Activated CD4-positive, alpha-beta T cell treated with anti-CD3 and anti-CD28 coated beads, Interleukin-2, amount 10 ng/mL, durations not matched to agents 24 days and 14 days (primary cell): Measurements from ENCODE around the gene NPIPB8. TPM values are rescaled to one million over a fixed set of nuclear protein-coding genes. Genes with fewer than 3 reads are reported as not detected.
"Not testable (repeated sequence)": the region's sequence is repeated elsewhere in the genome, so short reads cannot be mapped to it uniquely, and the experiment has no call there.

Source experiments
- DNase-seq: peaks from one replicate; pipeline ENCODE4 v3.0.0; 2022
- H3K27ac Mint-ChIP-seq: one replicate; pipeline ENCODE4 v1.8.0; 2022; ENCODE audit warnings: mild to moderate bottlenecking, mixed read lengths
- H3K27me3 Mint-ChIP-seq: one replicate; pipeline ENCODE4 v1.8.0; 2022; ENCODE audit warnings: mixed read lengths
- H3K36me3 Mint-ChIP-seq: one replicate; pipeline ENCODE4 v1.8.0; 2022; ENCODE audit warnings: low read depth, mild to moderate bottlenecking, mixed read lengths
- H3K4me1 Mint-ChIP-seq: one replicate; pipeline ENCODE4 v1.8.0; 2021; ENCODE audit warnings: mixed read lengths
- H3K4me3 Mint-ChIP-seq: one replicate; pipeline ENCODE4 v1.8.0; 2022; ENCODE audit warnings: mild to moderate bottlenecking, moderate library complexity, mixed read lengths
- H3K9me3 Mint-ChIP-seq: one replicate; pipeline ENCODE4 v1.8.0; 2021; ENCODE audit warnings: mixed read lengths
- intact Hi-C: fragments of 100-400 bp; cut with micrococcal nuclease; formaldehyde crosslinking; loops from one replicate; pipeline ENCODE4 v1.15.1; 2023
- total RNA-seq: library from RNA; stranded (reverse); gene quantifications from 2 replicates; pipeline ENCODE4 v1.2.3, GENCODE V29; 2022

Gene NPIPB8
- 1.3 and 2.4 TPM in 2 replicates for total RNA-seq

- H3K4me3 Mint-ChIP-seq, H3K27me3 Mint-ChIP-seq, DNase-seq, H3K27ac Mint-ChIP-seq, H3K36me3 Mint-ChIP-seq, H3K9me3 Mint-ChIP-seq, intact Hi-C loops, H3K4me1 Mint-ChIP-seq: not testable (repeated sequence)
Measured at GRCh38 chr16:28637765-28638164, at the start of gene NPIPB8. NPIPB8 (plus strand) TSS chr16:28638065; CDS start chr16:28638361, 296 bp downstream.

GRCh38 chr16:28589069-28589468, 48.8 kb upstream of the NPIPB8 start:
- Mint-ChIP-seq H3K4me1 (no peaks in the 10 kb centered on the region), H3K27me3 (no peaks in the 10 kb centered on the region), H3K4me3 (no peak overlapping the region), H3K9me3 (no peaks in the 10 kb centered on the region), H3K27ac (no peak overlapping the region), H3K36me3 (peaks cover 28% of the 10 kb centered on the region)
- DNase-seq: no peak
- intact Hi-C loops: no loop called here

GRCh38 chr16:28589930-28590329, 47.9 kb upstream of the NPIPB8 start:
- Mint-ChIP-seq H3K9me3 (no peaks in the 10 kb centered on the region), H3K36me3 (peaks cover 24% of the 10 kb centered on the region), H3K4me1 (no peaks in the 10 kb centered on the region), H3K27me3 (no peaks in the 10 kb centered on the region), H3K4me3 (no peak overlapping the region), H3K27ac (no peak overlapping the region)
- no peak for DNase-seq
- intact Hi-C loops: no loop called here

GRCh38 chr16:28590384-28591340, 47.2 kb upstream of the NPIPB8 start:
- DNase-seq: no peak
- Mint-ChIP-seq H3K36me3 (peaks cover 21% of the 10 kb centered on the region), H3K27me3 (no peaks in the 10 kb centered on the region), H3K27ac (no peak overlapping the region), H3K4me1 (no peaks in the 10 kb centered on the region), H3K4me3 (no peak overlapping the region), H3K9me3 (no peaks in the 10 kb centered on the region)
- intact Hi-C loops: no loop called here

GRCh38 chr16:28591355-28591754, 46.5 kb upstream of the NPIPB8 start:
- no peak for DNase-seq
- H3K9me3 Mint-ChIP-seq: no peaks in the 10 kb centered on the region
- no peak overlapping the region for H3K27ac Mint-ChIP-seq
- H3K4me1 Mint-ChIP-seq: no peaks in the 10 kb centered on the region
- H3K27me3 Mint-ChIP-seq: no peaks in the 10 kb centered on the region
- intact Hi-C loops: no loop called here
- peaks cover 21% of the 10 kb centered on the region for H3K36me3 Mint-ChIP-seq
- H3K4me3 Mint-ChIP-seq: no peak overlapping the region

GRCh38 chr16:28592511-28592910, 45.4 kb upstream of the NPIPB8 start:
- H3K4me1 Mint-ChIP-seq: no peaks in the 10 kb centered on the region

GRCh38 chr16:28592979-28593553, 44.8 kb upstream of the NPIPB8 start:
- Mint-ChIP-seq H3K36me3 (peaks cover 14% of the 10 kb centered on the region), H3K9me3 (no peaks in the 10 kb centered on the region), H3K27me3 (no peaks in the 10 kb centered on the region), H3K27ac (no peak overlapping the region), H3K4me1 (no peaks in the 10 kb centered on the region), H3K4me3 (no peak overlapping the region)
- no peak for DNase-seq
- intact Hi-C loops: no loop called here

More at GRCh38 chr16:28592511-28592910, 45.4 kb upstream of the NPIPB8 start:
- no peak for DNase-seq
- no peaks in the 10 kb centered on the region for H3K9me3 Mint-ChIP-seq
- peaks cover 14% of the 10 kb centered on the region for H3K36me3 Mint-ChIP-seq
- H3K27ac Mint-ChIP-seq: no peak overlapping the region
- H3K27me3 Mint-ChIP-seq: no peaks in the 10 kb centered on the region
- H3K4me3 Mint-ChIP-seq: no peak overlapping the region
- intact Hi-C loops: no loop called here

GRCh38 chr16:28595451-28595850, 42.4 kb upstream of the NPIPB8 start:
- H3K9me3 Mint-ChIP-seq, H3K36me3 Mint-ChIP-seq, H3K4me1 Mint-ChIP-seq, H3K27me3 Mint-ChIP-seq, H3K4me3 Mint-ChIP-seq, intact Hi-C loops, DNase-seq, H3K27ac Mint-ChIP-seq: not testable (repeated sequence)

GRCh38 chr16:28596115-28596630, 41.7 kb upstream of the NPIPB8 start:
- H3K4me3 Mint-ChIP-seq: no peak overlapping the region
- H3K4me1 Mint-ChIP-seq: no peaks in the 10 kb centered on the region

GRCh38 chr16:28596840-28597691, 40.8 kb upstream of the NPIPB8 start, which contains the start of gene SULT1A2:
SULT1A2 (minus strand) TSS chr16:28597050; CDS start chr16:28595930, 1,120 bp downstream.
- intact Hi-C loops: no loop called here
- Mint-ChIP-seq H3K27me3 (no peaks in the 10 kb centered on the region), H3K4me3 (no peak within 1 kb of the TSS), H3K27ac (no peak within 1 kb of the TSS), H3K4me1 (no peaks in the 10 kb centered on the region), H3K9me3 (no peaks in the 10 kb centered on the region), H3K36me3 (peaks cover 1% of the 10 kb centered on the region)
- no peak for DNase-seq

More at GRCh38 chr16:28596115-28596630, 41.7 kb upstream of the NPIPB8 start:
- Mint-ChIP-seq H3K36me3 (peaks cover 1% of the 10 kb centered on the region), H3K27ac (no peak overlapping the region), H3K9me3 (no peaks in the 10 kb centered on the region), H3K27me3 (no peaks in the 10 kb centered on the region)
- DNase-seq: no peak
- intact Hi-C loops: no loop called here

GRCh38 chr16:28597692-28598261, 40.1 kb upstream of the NPIPB8 start:
- Mint-ChIP-seq H3K36me3 (no peaks in the 10 kb centered on the region), H3K27ac (no peak overlapping the region), H3K4me1 (no peaks in the 10 kb centered on the region), H3K9me3 (no peaks in the 10 kb centered on the region), H3K4me3 (no peak overlapping the region), H3K27me3 (no peaks in the 10 kb centered on the region)
- no peak for DNase-seq
- intact Hi-C loops: no loop called here

- H3K9me3 Mint-ChIP-seq, intact Hi-C loops, H3K36me3 Mint-ChIP-seq: not testable (repeated sequence)
Measured at GRCh38 chr16:28599377-28600285, 38.2 kb upstream of the NPIPB8 start.

More at GRCh38 chr16:28599377-28600285, 38.2 kb upstream of the NPIPB8 start:
- H3K4me1 Mint-ChIP-seq, DNase-seq, H3K4me3 Mint-ChIP-seq, H3K27me3 Mint-ChIP-seq, H3K27ac Mint-ChIP-seq: not testable (repeated sequence)
